GM19452 (cell line): ENCODE measurements around the gene USP53.
"Not testable (repeated sequence)": the region's sequence is repeated elsewhere in the genome, so short reads cannot be mapped to it uniquely, and the experiment has no call there.

Source experiments
- ATAC-seq: cut with Tn5 transposase; IDR thresholded peaks from one replicate; pipeline ENCODE4 v1.9.1; 2021; ENCODE audit not compliant: unreplicated experiment

The USP53 gene

DNA sequence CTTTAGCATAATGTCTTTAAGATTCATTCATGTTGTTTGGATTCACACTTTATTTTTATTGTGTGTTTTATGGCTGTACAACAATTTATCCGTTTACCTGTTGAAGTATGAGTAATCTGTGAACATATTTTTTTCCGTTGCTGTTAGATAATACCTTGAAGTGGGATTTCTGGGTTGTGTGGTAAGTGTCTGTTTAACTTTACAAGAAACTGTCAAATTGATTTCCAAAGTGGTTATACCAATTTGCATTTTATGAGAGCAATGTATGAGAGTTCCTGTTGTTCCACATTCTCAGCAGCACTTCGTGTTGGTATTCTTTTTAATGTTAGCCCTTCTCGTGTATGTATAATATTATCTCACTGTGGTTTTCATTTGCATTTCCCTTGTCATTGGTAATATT is 53.6 kb downstream of the USP53 start:
- ATAC-seq, result no peak

DNA sequence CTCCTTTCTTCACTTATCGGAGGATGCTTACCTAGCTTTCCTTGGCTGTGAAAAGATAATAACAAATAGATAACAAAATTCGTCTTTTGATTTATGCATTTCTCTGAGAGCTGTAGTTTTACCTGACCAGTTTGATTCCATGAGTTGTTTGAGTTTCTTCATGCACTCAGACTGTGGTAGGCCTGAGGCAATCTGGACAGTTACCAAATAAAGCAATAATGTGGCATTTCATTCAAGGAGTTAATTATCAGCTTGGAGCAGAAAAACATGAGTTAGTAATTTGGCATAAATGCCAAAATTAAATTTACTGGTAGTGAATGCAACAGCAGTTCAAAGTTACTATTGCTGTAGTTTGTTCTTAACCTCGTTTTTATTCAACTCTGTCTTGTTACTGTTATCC is 56.0 kb downstream of the USP53 start:
- no peak for ATAC-seq

DNA sequence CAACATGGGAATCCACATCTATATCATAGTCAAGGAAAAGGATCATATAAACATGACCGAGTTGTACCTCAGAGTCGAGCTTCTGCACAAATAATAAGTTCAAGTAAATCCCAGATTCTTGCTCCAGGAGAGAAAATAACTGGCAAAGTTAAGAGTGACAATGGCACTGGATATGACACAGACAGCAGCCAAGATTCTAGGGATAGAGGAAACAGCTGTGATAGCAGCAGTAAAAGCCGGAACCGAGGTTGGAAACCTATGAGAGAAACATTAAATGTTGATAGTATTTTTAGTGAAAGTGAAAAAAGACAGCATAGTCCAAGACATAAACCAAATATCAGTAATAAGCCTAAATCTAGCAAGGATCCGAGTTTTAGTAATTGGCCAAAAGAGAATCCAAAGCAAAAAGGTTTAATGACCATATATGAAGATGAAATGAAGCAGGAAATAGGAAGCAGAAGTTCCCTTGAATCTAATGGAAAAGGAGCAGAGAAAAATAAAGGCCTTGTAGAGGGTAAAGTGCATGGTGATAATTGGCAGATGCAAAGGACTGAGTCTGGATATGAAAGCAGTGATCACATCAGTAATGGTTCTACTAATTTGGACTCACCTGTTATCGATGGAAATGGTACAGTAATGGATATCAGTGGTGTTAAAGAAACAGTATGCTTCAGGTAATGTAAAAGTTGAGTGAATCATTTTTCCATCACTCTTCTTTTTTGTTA is 59.0 kb downstream of the USP53 start:
- ATAC-seq, result no peak

DNA sequence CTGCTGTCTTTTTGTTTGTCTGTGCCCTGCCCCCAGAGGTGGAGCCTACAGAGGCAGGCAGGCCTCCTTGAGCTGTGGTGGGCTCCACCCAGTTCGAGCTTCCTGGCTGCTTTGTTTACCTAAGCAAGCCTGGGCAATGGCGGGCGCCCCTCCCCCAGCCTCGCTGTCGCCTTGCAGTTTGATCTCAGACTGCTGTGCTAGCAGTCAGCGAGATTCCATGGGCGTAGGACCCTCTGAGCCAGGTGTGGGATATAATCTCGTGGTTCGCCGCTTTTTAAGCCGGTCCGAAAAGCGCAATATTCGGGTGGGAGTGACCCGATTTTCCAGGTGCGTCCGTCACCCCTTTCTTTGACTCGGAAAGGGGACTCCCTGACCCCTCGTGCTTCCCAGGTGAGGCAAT is 67.0 kb downstream of the USP53 start:
- ATAC-seq, result not testable (repeated sequence)

DNA sequence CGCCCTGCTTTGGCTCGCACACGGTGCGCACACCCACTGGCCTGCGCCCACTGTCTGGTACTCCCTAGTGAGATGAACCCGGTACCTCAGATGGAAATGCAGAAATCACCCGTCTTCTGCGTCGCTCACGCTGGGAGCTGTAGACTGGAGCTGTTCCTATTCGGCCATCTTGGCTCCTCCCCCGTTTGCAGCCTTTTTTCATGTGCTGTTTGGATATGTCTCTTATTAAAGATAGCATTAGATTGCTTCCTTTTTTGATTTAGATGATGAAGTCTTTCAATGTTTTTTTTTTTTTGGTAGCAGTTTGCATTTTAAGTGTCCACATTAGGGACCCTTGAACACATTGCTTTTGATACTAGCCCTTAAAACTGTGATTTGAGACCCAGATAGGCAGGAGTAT is 67.4 kb downstream of the USP53 start:
- ATAC-seq, result not testable (repeated sequence)

DNA sequence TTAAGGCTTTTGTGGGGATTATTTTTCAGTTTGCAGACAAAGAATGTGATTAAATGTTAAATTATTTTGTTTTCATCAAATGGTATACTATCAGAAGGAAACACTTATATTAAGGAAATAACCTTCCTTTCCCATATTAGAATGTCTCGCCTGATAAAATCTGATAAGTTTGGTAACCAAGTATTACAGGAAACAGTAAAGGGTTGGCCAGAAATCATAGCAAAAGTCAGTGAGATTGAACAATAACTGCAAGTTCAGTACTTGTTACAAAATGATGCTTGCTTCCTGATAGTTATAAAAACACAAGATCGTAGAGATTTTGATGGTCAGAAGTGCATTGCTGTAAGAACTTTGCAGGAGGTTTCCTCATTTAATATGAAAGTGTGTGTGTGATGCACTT is 68.9 kb downstream of the USP53 start:
- ATAC-seq, result no peak

DNA sequence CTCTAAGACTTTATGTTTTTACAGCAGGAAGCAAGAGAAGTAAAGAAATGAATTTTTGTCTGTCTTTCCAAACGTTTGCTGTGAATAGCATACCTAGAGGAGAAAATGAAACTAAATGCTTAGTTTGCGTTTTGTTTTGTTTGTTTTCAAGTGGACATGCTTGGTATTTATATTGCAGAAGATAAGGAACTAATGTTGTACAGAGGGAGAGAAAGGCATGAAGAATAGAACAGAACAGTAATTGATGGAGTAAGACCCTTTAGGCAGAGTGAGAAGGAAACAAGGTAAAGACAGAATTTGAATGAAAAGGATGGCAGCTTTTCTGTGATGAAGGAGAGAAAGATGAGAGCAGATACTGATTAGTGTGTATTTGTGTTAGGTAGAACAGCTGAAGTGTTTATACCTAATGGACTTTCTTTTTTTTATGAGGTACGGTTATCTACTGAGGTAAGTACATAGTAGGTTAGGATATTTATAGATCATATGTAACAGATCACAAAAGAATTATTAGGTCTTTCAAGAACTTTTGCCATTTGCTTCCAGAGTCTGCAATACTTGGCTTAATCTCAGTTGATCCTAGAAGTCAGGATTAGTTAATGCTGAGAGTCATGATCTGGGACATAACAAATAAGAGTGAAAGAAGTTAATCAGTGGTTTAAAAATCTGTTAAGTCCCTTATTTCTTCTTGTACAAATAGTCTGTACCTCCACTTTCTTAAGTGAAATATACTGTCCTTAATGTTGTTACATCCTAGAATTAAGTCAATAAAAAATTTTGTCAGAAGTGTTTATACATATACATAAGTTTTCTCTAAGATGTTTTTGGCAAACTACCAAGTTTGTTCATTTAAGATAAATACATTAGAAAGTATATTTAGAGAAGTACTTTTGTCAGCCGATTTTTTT is 72.6 kb downstream of the USP53 start:
- no peak for ATAC-seq

DNA sequence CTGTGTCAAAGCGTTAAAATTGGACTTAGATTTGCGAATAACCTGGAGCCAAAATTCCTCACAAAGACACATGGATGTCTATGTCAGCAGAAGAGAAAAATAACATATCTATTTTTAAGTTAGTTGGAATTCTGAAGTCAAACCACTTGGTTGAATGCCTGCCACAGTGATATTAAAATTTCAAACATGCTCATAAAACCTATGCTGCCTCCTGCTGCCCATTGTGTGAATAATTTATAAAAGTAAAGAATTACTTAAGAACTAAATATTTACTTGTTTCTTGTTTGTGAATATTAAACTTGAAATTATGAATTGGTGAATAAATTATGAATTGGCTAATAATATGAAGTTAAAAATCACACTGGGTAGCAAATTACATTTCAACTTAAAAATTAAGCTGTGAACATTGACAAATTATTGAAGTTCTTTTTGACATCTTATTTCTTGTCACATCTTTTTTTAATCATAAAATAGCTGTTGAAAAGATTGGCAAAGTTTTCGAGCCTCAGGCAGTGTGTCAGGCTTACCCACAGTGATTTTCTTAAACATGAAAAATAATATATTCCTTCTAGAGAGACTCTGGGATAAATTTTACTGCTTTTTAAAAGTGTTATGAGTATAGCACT is 74.0 kb downstream of the USP53 start:
- ATAC-seq, result no peak

DNA sequence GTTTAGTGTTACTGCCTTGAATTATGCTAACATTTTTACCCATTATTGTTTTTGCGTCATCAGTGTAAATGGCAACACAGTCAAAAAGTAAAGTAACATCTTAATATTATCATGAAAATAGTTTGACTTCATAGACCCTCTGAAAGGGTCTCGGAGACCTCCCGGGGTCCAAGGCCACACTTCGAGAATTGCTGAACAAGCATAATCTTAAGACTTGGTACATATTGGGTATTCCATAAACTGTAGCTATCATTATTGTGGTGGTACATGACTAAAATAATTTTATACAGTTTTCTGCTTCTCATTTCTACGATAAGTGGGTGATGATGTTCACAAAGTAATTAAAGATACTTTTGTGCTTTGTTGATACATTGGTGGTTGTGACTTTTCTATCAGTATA is 76.8 kb downstream of the USP53 start:
- no peak for ATAC-seq

DNA sequence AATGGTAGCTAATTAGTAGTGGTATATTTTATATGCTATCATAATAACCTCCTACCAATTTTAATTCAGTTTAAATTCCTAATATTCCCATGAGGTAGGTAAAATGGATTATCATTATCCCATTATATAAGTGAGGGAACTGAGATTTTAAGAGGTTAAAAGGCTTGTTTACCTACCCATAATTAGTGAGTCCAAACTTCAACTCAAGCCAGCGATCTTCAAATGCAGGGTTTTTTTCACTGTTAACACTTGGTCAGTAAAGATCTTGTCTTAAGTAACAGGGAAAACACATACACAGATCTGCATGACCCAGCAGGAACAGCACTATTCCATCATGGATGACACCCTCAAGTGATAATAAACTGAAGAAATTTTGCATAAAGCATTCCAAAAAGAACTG is 78.1 kb downstream of the USP53 start:
- ATAC-seq, result no peak

DNA sequence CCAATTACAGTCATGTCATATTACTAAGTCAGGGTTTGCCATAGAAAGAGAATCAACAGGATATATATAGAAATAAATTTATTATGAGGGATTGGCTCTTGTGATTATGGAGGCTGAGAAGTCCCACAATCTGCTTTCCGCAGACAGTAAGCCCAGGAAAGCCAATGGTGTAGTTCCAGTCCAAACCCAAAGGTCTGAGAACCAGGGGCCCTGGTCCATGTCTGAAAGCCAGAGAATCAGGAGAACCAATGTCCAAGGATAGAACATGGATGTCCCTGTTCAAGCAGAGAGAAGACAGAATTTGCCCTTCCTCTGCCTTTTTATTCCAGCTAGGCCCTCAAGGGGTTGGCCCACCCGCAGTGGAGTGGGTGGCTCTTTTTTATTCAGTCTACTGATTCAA is 83.8 kb downstream of the USP53 start:
- ATAC-seq, result no peak

DNA sequence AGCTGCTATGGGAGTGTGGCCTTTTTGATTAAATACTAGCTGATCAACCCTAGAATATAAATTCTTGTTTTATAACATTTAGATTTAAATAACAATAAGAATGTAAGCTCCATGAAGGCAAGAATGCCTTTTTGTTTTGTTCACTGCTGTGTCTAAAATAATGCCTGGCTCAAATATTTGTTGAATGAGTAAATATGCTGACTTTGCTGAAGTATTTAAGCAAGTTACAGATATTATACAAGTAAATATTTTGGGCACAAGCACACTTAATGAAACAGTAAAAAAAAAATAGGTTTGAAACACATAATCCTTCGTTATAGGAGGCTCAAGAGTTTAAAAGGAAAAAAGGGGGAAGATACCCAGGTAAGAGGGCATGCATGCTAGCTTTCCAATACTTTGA is 85.3 kb downstream of the USP53 start:
- ATAC-seq, result no peak

DNA sequence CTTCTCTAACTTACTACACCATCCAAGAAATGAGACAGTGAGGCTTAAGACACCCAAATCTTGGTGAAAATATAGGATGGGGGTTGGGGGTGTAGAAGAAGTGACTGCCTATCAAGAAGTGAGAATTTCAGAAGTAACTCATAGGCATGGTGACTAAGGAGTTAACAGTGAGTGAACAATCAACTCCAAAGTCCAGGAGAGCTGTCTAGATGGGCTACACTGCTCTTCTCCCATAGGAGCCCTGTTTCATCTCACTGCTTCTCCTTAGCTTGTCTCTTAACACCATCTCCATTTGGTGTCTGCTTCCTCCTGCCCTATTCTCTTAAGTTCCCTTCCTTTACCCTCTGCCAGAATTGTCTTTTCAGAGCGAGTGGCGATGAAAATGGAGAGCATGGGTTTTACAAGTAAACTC is 86.8 kb downstream of the USP53 start:
- no peak for ATAC-seq

DNA sequence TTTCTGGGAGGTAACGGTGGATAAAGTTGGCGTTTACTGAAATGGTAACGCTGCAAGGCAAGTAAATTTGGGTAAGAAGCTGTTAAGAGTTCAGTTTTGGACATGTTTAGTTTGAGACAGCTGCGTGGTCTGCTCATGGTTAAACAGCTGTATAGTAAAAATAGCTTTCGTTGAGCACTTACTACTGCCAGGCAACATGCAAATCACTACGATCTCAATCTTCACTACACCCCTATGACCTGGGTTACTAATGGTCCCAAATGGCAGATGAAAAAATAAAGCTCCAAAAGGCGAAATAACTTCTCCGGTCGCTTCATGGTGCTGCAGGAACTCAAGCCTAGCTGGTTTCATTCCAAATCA is 87.2 kb downstream of the USP53 start:
- ATAC-seq, result peak; percentile 47

DNA sequence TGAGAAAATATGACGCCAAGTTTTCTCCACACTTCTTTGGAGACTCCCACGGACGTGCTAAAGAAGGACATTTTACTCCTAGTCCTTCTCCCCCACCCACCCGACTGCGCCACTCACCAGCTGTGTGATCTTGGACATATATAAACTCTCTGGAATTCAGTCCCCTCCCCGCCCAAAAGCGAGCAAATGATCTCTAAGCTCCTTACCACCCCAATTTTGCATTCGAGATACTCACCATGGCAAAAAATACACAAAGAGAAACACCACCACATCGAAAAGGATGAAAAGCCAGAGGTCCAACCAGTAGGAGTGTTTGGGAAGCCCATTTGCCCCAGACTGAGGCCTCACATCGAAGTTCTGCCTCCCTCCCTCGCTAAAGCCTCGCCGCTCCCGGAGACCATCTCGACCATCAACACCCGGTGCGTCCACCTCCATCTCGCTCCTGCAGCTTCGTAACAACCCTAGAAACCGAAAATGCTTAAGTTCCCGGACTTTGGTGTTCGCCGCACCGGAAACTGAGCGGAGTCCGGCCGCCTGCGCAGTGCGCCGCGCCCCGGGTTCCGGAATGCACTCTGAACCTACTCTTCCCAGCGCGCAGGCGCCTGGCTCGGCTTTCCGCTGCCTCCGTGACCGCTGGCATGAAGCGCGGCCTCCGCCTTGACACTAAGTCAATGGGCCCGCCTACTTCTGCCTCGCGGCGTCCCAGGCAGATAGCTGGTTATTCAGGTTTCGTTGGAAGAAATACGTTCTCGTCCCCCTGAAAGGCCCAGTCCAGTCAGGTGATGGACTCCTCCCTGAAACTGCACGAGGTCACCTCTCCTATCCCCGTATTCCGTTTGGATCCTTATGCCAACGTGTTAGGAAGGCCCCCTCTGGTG is 87.8 kb downstream of the USP53 start:
- ATAC-seq, result peak; percentile 96

DNA sequence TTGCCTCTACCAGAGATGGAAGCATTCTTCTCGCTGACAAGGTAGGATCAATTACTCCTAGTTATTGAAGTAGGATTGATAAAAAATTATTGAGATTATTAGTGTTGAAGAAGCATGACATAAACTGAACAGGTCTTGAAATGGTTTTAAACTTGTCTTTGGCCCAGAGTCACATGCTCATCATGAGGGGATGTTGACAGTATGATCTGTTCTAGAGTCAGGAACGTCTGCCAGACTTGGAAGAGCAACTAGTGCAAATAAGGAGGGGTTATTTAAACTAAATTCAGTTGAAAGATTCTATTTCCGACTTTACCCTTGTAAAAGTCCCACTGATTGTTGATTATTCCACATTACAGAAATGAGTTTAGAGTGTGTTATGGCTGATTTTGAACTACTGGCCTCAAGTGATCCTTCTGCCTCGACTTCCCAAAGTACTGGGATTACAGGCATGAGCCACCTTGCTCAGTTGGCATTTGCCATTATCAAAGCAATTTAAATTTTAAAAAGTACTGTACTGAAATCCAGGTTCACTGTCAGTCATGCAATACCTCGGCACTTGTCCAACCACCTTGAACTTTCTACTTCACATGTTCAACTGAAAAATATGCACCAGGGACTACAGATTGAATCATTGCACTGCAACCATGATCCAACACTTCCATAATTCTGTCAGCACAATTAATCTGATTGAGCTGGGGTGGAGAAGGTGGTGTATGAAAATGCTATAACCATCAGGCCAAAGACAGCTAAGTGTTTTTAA is 89.7 kb downstream of the USP53 start:
- no peak for ATAC-seq

DNA sequence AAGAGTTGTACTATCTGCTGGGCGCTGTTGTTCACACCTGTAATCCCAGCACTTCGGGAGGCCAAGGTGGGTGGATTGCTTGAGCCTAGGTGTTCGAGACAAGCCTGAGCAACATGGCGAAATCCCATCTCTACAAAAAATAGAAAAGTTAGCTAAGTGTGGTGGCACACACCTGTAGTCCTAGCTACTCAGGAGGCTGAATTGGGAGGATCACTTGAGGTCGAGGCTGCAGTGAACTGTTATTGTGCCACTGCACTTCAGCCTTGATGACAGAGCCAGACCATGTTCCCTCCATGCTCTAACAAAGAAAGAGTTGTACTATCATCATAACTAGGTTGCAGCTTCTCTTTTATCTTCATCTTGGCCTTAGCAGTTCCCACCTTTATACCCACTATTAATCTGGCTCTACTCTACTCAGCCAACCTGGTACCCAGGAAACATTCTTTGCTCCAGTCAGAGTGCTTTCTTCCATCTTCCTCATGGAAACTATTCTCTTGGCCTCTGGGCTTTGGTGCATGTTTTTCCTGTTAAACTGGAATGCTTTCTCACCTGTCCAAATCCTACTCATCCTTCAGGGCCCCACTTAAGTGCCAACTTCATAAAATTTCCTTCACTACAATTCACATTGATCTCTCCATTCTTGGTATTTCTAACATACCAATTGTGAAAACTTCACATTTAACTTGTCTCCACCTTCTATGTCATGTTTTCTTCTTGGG is 91.2 kb downstream of the USP53 start:
- ATAC-seq, result no peak

DNA sequence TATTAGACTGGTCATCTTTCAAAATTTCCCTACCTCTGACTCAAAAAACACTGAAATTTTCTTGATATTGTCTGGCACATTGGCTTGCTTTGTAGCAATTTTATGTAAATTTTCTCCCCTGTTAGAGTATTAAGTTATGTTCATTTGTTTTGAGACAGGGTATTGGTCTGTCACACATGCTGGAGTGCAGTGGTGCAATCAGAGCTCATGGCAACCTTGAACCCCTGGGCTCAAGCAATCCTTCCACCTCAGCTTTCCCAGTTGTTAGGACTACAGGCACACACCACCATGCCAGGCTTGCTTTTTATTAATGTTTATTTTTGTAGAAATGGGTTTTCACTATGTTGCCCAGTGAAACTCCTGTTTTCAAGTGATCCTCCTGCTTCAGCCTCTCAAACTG is 91.9 kb downstream of the USP53 start:
- ATAC-seq, result no peak

DNA sequence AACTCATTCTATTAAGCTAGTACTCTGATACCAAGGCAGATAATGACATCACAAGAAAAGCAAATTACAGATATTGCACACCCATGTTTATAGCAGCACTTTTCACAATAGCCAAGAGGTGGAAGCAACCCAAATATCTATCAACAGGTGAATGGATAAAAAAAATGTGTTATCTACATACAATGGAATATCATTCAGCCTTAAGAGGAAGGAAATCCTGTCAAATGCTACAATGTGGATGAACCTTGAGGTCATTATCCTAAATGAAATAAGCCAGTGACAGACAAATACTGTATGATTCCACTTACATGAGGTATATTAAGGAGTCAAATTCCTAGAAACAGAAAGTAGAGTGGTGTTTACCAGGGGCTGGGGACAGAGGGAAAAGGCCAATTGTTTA is 95.1 kb downstream of the USP53 start:
- ATAC-seq, result no peak

DNA sequence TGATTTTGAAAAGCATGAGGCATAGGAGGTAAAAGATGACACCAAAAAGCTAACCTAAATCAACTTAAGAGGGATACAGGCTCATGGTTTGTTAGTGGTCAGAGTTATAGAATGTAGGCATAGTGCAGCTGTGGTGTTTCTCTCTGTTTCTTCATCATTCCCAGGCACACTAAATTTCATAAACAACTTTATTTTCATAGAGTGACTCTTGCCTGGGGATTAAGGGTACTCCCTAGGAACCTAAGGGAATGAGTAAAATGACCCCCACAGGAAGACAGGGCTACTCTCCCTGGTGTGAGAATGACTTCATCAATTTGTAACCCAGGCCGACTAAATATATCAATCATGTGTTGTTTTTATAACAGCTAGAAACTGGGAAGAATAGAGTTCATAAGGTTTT is 98.3 kb downstream of the USP53 start:
- ATAC-seq, result no peak
